Liver (tissue), 9 donors: ENCODE results near the gene APP. TPM values are rescaled to one million over a fixed set of nuclear protein-coding genes. Genes with fewer than 3 reads are reported as not detected.

Experiments used
- DNase-seq: peaks from one replicate; pipeline ENCODE4 v3.0.0-alpha.2; 2017; ENCODE audit warnings: low spot score
- H3K27ac ChIP-seq, 2 donors: one replicate each; pipeline ENCODE4 v1.7.0; 2013; ENCODE audit warnings: inconsistent platforms in 2 of 2, low read length in 2 of 2, control low read depth in 1 of 2, low read depth in 1 of 2, mild to moderate bottlenecking in 1 of 2
- H3K27me3 ChIP-seq, 4 donors: one replicate each; pipeline versions ENCODE4 v1.6.1 to v1.7.0; 2013; ENCODE audit warnings: low read length in 3 of 4, inconsistent platforms in 1 of 4, mild to moderate bottlenecking in 1 of 4, moderate library complexity in 1 of 4; ENCODE audit not compliant: control insufficient read depth in 4 of 4, insufficient read depth in 4 of 4
- H3K36me3 ChIP-seq, 4 donors: one replicate each; pipeline versions ENCODE4 v1.6.1 to v1.7.0; 2013; ENCODE audit warnings: low read length in 3 of 4, mild to moderate bottlenecking in 3 of 4, low read depth in 1 of 4, moderate library complexity in 1 of 4; ENCODE audit not compliant: control insufficient read depth in 4 of 4, insufficient read depth in 3 of 4
- H3K4me1 ChIP-seq, 4 donors: one replicate each; pipeline versions ENCODE4 v1.6.1 to v1.7.0; 2013; ENCODE audit warnings: low read length in 3 of 4, mild to moderate bottlenecking in 3 of 4, moderate library complexity in 1 of 4; ENCODE audit not compliant: control insufficient read depth in 4 of 4, insufficient read depth in 4 of 4
- H3K4me3 ChIP-seq, 3 donors: one replicate each; pipeline versions ENCODE4 v1.6.1 to v1.7.0; 2013; ENCODE audit warnings: low read length in 3 of 3, control low read depth in 1 of 3, low read depth in 1 of 3, mild to moderate bottlenecking in 1 of 3
- H3K9ac ChIP-seq, 2 donors: one replicate each; pipeline ENCODE4 v1.7.0; 2013; ENCODE audit warnings: low read length in 2 of 2, mild to moderate bottlenecking in 2 of 2, moderate library complexity in 2 of 2, control low read depth in 1 of 2, low read depth in 1 of 2
- H3K9me3 ChIP-seq, 4 donors: one replicate each; pipeline versions ENCODE4 v1.6.1 to v1.7.0; 2013; ENCODE audit warnings: low read length in 3 of 4; ENCODE audit not compliant: control insufficient read depth in 4 of 4
- ATF3 ChIP-seq: IDR thresholded peaks from 2 replicates; pipeline ENCODE4 v1.6.1; 2016; ENCODE audit warnings: antibody characterized with exemption
- EGR1 ChIP-seq, 2 donors: IDR thresholded peaks; 2 replicates each; pipeline ENCODE4 v1.6.1; 2016 to 2018; ENCODE audit warnings: antibody characterized with exemption in 2 of 2, low read depth in 2 of 2
- FOXA1 ChIP-seq: IDR thresholded peaks from 2 replicates; pipeline ENCODE4 v1.6.1; 2016; ENCODE audit warnings: antibody characterized with exemption
- FOXA2 ChIP-seq: IDR thresholded peaks from 2 replicates; pipeline ENCODE4 v1.6.1; 2016; ENCODE audit warnings: antibody characterized with exemption
- GABPA ChIP-seq, 2 donors: IDR thresholded peaks in 1 of 2; conservative IDR thresholded peaks in 1 of 2; 2 replicates each; pipeline ENCODE4 v1.6.1; 2016; ENCODE audit warnings: antibody characterized with exemption in 2 of 2, mild to moderate bottlenecking in 1 of 2, moderate library complexity in 1 of 2
- HNF4A ChIP-seq, 2 donors: conservative IDR thresholded peaks; 2 replicates each; pipeline ENCODE4 v1.6.1; 2016; ENCODE audit warnings: antibody characterized with exemption in 2 of 2, mild to moderate bottlenecking in 2 of 2
- HNF4G ChIP-seq: IDR thresholded peaks from 2 replicates; pipeline ENCODE4 v1.6.1; 2016; ENCODE audit warnings: antibody characterized with exemption
- JUND ChIP-seq, 2 donors: IDR thresholded peaks; 2 replicates each; pipeline ENCODE4 v1.6.1; 2016; ENCODE audit warnings: antibody characterized with exemption in 2 of 2
- NR2F2 ChIP-seq: IDR thresholded peaks from 2 replicates; pipeline ENCODE4 v1.6.1; 2016; ENCODE audit warnings: antibody characterized with exemption
- RAD21 ChIP-seq, 2 donors: IDR thresholded peaks; 2 replicates each; pipeline ENCODE4 v1.6.1; 2016; ENCODE audit warnings: antibody characterized with exemption in 2 of 2, mild to moderate bottlenecking in 2 of 2
- REST ChIP-seq: IDR thresholded peaks from 2 replicates; pipeline ENCODE4 v1.6.1; 2016; ENCODE audit warnings: antibody characterized with exemption, mild to moderate bottlenecking
- RXRA ChIP-seq, 2 donors: IDR thresholded peaks; 2 replicates each; pipeline ENCODE4 v1.6.1; 2017 to 2018; ENCODE audit warnings: antibody characterized with exemption in 2 of 2, mild to moderate bottlenecking in 1 of 2
- SP1 ChIP-seq: IDR thresholded peaks from 2 replicates; pipeline ENCODE4 v1.6.1; 2018; ENCODE audit warnings: antibody characterized with exemption, mild to moderate bottlenecking
- TAF1 ChIP-seq: conservative IDR thresholded peaks from 2 replicates; pipeline ENCODE4 v1.6.1; 2016; ENCODE audit warnings: antibody characterized with exemption, mild to moderate bottlenecking
- YY1 ChIP-seq: IDR thresholded peaks from 2 replicates; pipeline ENCODE4 v1.6.1; 2016; ENCODE audit warnings: antibody characterized with exemption, mild to moderate bottlenecking
- ZBTB33 ChIP-seq: IDR thresholded peaks from 2 replicates; pipeline ENCODE4 v1.6.1; 2016; ENCODE audit warnings: antibody characterized with exemption
- WGBS: extraction: QIAGEN DNeasy Blood & Tissue Kit; methylation state at CpG from one replicate; pipeline ENCODE4 v1.1.7; 2013; 5-methylcytosine and 5-hydroxymethylcytosine counted together
- polyA plus RNA-seq, 2 donors: library from polyadenylated mRNA; stranded (reverse) in 1 of 2; unstranded in 1 of 2; fragments of 200-250 nt in 1 of 2; fragments of >200 nt in 1 of 2; fragmentation: Nextera tagmentation in 1 of 2; extraction: Ambion mirVana in 1 of 2; gene quantifications; one replicate each; pipeline versions ENCODE4 v1.2.1 to v1.2.3, GENCODE V29; 2013 to 2015
- total RNA-seq, 2 donors: library from RNA; depleted of rRNA; stranded (reverse); fragments of >200 nt; gene quantifications; one replicate each; pipeline ENCODE4 v1.2.3, GENCODE V29; 2014
- TF ChIP-seq, protein P1 (sequence below): IDR thresholded peaks from 2 replicates; pipeline ENCODE4 v1.6.1; 2016; ENCODE audit warnings: antibody characterized with exemption
- TF ChIP-seq, protein P2 (sequence below): fragments of 150-350 bp; IDR thresholded peaks from 2 replicates; pipeline ENCODE4 v1.5.1; 2017; ENCODE audit warnings: improper control_type of control experiment, low read depth, low read length; ENCODE audit not compliant: missing input control
- donor health status: healthy.
- donor health status: healthy.
- donor health status: healthy.
- donor health status: healthy.
- donor health status: healthy.

The APP gene
- total and polyA plus RNA-seq, 4 donors = 24.9 to 201 (median 111) TPM

- H3K9me3 ChIP-seq = no peaks in the 10 kb centered on the region
- no peak overlapping the region for H3K9ac ChIP-seq
- DNase-seq = no peak
- no peak overlapping the region for H3K27ac ChIP-seq
- WGBS = 25% methylated on average over 1 of the region's 1 CpG
- H3K27me3 ChIP-seq = no peaks in the 10 kb centered on the region
- peaks cover 3 to 34% (median 13%) of the 10 kb centered on the region in 4 donors for H3K4me1 ChIP-seq
- H3K4me3 ChIP-seq = no peak overlapping the region
- H3K36me3 ChIP-seq = no peaks in the 10 kb centered on the region
- TF ChIP-seq RXRA (IDR thresholded peaks at IDR 0.05) = no peak
- no peak for TF ChIP-seq JUND (IDR thresholded peaks at IDR 0.05)
- TF ChIP-seq FOXA1 = no peak
- TF ChIP-seq HNF4A (conservative IDR thresholded peaks at IDR 0.05) = no peak
- TF ChIP-seq RAD21 (IDR thresholded peaks at IDR 0.05) = no peak
- no peak for TF ChIP-seq FOXA2
- no peak for TF ChIP-seq REST
Observed at GRCh38 chr21:26123012-26123411, 47.6 kb downstream of the APP start.

- H3K36me3 ChIP-seq = no peaks in the 10 kb centered on the region
- no peaks in the 10 kb centered on the region for H3K9me3 ChIP-seq
- H3K4me1 ChIP-seq = peaks cover 5 to 25% (median 10%) of the 10 kb centered on the region in 4 donors
- H3K9ac ChIP-seq = no peak overlapping the region
- H3K4me3 ChIP-seq = no peak overlapping the region
- TF ChIP-seq, protein P1, sequence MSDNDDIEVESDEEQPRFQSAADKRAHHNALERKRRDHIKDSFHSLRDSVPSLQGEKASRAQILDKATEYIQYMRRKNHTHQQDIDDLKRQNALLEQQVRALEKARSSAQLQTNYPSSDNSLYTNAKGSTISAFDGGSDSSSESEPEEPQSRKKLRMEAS = no peak
- TF ChIP-seq HNF4G (no peak), YY1 (no peak), EGR1 (IDR thresholded peaks at IDR 0.05; ENCODE audit: low read depth in 2 of 2) (no peak), SP1 (no peak), TAF1 (no peak), RXRA (IDR thresholded peaks at IDR 0.05) (no peak), ATF3 (no peak), ZBTB33 (no peak), FOXA2 (no peak), HNF4A (conservative IDR thresholded peaks at IDR 0.05) (no peak), RAD21 (IDR thresholded peaks at IDR 0.05) (no peak), GABPA (IDR thresholded peaks at IDR 0.05 in 1 of 2, conservative IDR thresholded peaks at IDR 0.05 in 1 of 2) (no peak), NR2F2 (no peak), FOXA1 (no peak), REST (no peak), JUND (IDR thresholded peaks at IDR 0.05) (no peak)
- TF ChIP-seq, protein P2, sequence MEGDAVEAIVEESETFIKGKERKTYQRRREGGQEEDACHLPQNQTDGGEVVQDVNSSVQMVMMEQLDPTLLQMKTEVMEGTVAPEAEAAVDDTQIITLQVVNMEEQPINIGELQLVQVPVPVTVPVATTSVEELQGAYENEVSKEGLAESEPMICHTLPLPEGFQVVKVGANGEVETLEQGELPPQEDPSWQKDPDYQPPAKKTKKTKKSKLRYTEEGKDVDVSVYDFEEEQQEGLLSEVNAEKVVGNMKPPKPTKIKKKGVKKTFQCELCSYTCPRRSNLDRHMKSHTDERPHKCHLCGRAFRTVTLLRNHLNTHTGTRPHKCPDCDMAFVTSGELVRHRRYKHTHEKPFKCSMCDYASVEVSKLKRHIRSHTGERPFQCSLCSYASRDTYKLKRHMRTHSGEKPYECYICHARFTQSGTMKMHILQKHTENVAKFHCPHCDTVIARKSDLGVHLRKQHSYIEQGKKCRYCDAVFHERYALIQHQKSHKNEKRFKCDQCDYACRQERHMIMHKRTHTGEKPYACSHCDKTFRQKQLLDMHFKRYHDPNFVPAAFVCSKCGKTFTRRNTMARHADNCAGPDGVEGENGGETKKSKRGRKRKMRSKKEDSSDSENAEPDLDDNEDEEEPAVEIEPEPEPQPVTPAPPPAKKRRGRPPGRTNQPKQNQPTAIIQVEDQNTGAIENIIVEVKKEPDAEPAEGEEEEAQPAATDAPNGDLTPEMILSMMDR = no peak
- WGBS = 94% methylated on average over 4 of the region's 4 CpGs
- no peak overlapping the region for H3K27ac ChIP-seq
- no peak for DNase-seq
- H3K27me3 ChIP-seq = no peaks in the 10 kb centered on the region
Observed at GRCh38 chr21:26120828-26121227, 49.7 kb downstream of the APP start.
